NCI-H526 (cell line): ENCODE measurements around the gene NT5DC1.
"Not testable (repeated sequence)": the region's sequence is repeated elsewhere in the genome, so short reads cannot be mapped to it uniquely, and the experiment has no call there.

ENCODE experiments used
- DNase-seq, 2 experiments: peaks; one replicate each; lab custom pipeline; 2025; lab: John Stamatoyannopoulos, UW

The NT5DC1 gene

DNA sequence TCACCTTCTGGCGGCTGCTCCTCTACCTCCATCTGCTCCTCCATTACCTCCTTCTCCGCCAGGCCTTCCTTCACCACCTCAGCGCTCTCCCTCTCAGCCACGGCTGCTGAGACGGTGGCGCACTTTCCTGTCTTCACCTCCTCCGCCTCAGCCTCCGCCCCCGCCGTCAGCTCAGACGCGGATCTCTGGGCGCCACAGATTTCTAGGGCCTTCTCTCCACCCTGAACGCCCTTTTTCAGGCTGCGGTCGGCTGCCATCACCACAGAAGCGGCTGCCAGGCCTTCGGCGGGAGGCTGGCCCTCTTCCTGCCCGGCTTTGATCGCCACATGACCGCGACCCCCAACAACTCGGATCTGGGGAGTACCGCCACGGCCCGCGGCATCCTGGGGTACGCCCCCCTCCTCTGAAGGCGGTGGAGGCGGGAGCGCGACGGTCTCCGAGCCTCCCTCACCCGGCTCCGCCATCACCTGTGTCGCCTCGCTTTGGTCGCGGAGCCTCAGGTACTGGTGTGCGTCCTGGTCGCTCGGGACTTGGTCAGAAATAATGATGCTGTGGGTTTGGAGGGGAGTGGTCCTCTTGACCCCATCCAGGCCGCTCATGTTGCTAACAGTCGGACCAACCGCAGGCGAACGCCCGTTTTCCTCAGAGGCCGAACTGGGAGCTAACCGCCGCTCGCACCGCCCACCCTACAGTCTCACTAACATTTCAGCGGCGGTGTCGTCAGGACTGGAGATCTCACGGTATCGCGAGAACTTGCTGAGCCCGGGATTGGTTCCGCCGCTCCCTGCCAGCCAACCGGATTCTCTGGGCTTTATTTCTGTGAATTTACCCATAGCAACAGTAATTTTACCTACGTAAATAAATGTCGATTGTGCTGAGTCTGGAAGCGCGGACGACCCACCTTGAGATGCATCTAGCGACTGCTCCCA, 178.8 kb downstream of the NT5DC1 start, which contains the start of gene TSPYL1:
TSS of gene TSPYL1 (minus strand) at position 699 of the 929 bp plus-strand sequence. CDS start at position 599, 100 bp downstream.
- peak; percentile 96 to 98 for DNase-seq

DNA sequence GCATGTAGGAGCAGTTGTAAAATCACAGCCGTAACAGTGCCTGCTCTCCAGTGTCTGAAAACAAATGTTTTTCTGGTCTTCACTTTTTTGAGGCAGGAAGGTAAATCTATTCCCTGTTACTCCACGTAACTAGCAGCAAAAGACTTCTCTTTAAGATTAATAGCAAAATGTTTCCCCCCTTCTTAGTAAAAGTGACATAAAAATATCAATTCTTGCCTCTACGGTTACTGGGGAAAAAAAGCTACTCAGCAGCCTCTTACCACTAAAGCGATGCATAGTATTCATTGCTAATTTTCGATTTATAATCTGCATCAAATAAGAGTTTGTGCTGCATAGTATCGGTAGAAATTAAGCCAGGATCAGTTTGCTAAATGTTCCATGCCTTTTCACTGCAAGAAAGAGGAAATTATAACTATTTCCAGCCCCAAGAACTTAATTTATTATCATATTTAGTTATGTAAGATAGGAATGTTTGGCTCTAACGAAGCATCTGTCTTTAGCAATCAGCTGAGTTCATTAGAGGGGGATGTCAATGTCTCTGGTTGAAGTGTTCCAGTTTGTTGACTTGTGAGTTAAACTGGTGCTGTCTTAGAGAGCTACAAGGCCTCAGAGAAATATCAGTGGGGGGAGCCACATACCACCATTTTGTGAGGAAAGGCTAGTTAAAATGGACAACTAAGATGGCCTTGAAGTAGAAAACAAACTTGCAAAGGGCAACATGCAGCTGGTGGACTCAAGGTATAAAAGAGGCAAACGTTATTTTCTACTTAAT, 179.7 kb downstream of the NT5DC1 start:
- DNase-seq: peak in 1 of 2 experiments; percentile 23

DNA sequence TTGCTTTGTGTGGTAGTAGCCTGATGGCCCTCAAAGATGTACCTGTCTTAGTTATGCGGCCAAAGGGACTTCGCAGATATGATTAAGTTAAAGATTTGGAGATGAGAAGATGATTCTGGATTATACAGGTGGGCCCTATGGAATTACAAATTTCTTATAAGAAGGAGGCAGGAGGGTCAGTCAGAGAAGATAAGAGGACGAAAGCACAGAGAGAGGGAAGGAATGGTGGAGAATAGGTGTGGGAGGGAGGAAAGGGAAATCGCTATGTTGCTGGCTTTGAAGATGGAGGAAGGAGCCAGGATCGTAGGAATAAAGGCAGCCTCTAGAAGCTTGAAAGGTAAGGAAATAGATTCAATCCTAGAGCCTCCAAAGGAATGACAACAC, 180.3 kb downstream of the NT5DC1 start:
- DNase-seq: no peak

DNA sequence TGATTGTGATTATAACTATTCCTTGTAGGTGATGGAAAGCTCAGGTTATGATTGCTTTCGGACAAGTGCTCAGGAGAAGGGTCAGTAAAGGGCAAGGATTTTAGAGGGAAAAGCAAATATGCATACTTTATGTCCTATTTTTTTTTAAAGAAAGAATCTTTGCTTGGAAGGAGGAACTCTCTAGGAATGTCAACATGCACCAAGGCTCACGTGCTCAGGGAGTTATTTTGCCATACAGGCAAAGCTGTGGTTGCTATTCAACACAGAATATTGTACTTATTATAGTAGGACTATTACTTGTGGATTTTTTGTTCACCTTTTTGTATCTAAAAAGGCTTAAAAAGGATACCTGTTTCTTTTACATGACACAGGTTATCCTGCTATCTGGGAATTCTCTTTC, 182.0 kb downstream of the NT5DC1 start:
- no peak for DNase-seq

DNA sequence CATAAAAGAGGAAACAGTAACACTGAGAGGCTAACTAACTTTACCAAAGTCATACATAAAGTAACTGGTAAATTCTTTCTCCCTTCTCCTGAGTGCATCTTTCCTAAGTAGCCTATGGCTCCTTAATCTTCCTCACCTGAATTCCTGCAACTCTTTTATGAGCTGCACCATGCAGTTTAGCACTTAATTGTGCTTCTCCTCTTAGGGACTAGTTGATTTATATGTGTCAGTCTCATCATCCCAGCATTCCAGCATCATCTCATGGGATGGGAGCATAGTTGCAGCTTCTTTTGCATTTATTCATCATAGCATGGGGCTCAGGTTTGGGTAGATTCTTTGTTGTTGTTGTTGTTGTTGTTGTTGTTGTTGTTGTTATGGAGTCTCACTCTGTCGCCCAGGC, 182.5 kb downstream of the NT5DC1 start:
- no peak for DNase-seq

DNA sequence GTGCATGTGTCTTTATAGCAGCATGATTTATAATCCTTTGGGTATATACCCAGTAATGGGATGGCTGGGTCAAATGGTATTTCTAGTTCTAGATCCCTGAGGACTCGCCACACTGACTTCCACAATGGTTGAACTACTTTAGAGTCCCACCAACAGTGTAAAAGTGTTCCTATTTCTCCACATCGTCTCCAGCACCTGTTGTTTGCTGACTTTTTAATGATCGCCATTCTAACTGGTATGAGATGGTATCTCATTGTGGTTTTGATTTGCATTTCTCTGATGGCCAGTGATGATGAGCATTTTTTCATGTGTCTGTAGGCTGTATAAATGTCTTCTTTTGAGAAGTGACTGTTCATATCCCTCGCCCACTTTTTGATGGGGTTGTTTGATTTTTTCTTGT, 184.3 kb downstream of the NT5DC1 start:
- not testable (repeated sequence) for DNase-seq

DNA sequence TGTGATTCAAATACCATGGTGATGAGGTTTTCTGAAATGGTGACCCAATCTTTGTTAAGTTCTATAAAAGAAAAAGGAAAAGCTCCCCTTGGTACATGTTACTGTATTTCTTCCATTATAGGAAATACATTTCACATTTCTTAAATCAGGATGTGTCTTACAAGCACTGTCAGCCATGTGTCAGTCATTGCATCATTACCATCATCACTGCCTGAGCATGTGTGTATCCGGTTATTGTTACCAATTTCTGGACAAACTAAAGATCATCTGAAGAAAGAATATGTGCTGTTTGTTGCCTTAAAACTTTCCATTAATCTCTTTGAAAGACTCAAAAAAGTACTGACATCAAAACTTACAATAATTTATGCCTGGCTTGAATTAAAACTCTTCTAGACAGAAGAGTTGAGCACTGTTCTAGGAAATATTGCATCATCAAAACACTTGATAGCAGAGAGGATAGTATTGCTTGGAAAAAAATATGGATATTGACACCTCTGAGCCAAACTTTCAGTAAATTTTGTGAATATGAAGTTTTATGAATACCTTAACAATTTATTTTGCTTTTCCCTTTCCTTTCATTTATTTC, 186.2 kb downstream of the NT5DC1 start:
- DNase-seq: no peak

DNA sequence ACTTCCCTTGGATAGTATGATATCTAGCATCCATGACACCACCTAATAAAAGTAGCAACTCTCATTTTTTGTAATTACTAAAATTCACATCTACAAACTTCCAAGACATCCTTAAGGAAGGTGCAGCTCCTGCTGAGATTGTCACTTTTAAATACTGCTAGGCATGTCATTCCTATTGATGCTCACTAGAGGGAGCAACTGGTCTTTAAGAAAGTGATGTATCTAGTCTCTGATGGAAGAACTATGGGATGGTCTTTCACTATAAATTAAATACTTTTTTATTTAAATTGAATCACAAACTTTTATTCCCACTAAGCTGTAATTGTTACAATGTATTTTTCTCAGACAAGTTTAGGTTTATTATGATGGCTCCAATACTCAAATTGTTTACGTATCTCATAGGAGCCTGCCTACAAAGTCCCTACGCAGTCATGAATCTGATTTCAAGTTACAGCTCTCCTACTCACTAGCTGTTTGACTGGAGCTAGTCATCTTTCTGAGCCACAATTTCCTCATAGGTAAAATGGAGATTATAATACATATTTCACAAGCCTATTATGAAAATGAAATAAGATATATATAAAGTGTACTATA, 187.1 kb downstream of the NT5DC1 start:
- peak in 1 of 2 experiments; percentile 34 for DNase-seq

DNA sequence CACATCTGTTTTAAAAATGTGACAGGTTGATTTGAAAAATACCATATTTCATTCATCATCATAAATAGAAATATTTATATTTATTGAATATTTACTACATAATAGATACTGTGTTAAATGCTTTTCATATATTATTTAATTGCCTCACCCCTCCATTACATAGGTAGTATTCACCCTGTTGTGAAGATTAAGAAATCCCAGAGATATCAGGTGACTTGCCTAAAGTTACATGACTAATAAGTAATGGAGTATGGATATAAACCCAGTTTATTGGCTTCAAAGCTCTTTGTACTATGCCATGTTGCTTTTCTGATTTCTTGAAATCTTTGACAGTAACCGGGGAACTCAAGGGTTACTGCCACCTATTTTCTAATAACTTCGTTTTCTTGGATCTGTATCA, 189.2 kb downstream of the NT5DC1 start:
- DNase-seq: no peak

DNA sequence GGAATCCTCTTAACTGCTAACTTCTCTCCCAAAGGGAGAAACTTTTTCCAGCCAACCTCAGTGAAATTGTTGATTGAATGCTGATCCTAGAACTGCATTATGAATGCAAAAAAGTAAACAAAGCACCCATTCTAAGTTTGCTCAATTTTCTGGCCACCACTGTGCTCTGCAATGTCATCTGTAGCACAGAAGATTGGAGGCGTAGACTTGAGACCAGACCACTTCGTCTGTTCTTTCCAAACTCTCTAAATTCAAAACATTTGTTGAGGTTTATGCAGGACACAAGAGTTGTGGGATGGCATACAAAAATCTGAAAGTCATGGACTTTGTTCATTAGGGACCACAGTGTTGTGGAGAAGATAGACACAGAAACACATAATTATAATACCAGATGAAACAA, 190.1 kb downstream of the NT5DC1 start:
- no peak for DNase-seq

DNA sequence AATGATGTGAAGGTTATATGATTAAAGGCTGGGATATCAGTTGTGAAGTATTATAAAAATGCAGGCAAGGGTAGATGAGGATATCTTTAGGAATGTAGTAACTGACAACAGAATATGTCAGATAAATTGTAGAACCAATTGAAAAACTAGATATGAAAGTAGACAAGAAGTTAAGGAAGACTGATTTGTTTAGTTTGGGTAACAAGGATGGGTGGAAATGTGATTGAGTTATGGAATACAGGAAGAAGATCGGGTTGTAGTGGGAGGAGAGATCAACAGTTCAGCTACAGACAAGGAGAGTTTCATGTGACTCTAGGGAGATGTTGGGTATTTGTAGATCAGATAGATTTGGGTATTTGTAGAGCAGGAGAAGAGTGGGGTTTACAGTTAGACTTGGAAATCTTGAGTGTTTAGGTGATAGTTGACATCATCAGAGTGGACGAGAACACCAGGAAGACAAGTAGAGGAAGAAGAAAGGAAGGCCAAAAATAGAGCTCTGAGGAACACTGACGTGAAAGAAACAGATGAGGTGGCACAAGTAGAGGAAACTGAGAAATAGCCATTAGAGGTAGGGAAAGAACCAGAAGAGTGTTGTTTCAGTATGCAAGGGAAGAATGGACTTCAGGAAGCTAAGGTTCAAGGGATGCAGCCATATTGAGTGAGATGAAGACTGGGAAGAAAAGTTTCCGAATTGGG, 191.2 kb downstream of the NT5DC1 start:
- DNase-seq: no peak

DNA sequence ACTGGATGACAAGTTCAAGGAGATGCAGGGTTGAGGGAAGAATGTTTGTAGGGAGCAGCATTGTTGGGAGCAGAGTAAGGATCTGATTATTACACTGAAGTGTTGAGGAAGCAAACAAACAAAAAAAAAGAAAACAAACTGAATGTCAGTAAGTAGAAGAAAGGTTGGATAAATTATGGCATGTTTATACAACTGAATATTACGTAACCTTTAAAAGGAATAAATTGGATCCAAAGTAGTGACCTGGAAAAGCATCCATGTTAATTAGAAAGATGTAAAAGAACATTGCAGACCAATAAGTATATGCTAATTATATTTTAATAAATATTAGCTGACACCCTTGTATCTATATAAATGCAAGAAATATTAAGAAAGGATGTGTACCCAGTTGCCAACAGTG, 191.9 kb downstream of the NT5DC1 start:
- no peak for DNase-seq

DNA sequence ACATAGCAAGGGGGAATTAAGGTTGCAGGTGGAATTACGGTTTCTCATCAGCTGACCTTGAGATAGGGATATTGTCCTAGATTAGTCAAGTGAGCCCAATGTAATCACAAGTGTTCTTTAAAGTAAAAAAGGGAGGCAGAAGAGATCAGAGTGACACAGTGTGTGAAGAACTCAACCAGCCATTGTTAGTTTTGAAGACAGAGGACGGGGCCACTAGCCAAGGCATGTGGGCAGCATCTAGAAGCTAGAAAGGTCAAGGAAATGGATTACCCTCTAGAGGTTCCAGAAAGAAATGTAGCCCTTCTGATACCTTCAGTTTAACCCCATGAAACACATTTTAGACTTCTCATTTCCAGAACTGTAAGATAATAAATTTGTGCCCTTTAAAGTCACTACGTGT, 197.6 kb downstream of the NT5DC1 start:
- no peak for DNase-seq

DNA sequence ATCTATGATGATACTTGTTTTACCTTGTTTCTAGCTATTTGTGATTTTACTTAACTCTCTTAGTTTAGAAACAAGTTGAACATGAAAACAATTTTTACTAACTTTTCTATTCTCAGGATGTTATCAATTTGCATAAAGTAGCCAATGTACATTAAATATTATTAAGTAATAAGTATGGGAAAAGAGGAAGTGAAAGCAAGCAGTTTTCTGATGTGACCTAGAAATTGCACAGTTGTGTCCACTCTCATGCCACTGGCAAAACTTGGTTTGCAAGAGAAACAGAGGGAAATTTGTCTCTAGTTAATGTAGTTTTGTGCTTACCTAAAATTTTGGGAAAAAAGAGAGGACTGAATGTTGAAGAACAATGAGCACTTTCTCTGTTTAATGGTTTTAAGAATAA, 198.3 kb downstream of the NT5DC1 start:
- no peak for DNase-seq
